HG02610 (cell line): ENCODE data around the gene VMA21.

Source experiments
- ATAC-seq: cut with Tn5 transposase; IDR thresholded peaks from one replicate; pipeline ENCODE4 v1.9.1; 2021; ENCODE audit warnings: mild to moderate bottlenecking, moderate library complexity; ENCODE audit not compliant: unreplicated experiment

The VMA21 gene

GRCh38 chrX:151396825-151397740 is at the start of gene VMA21:
Gene VMA21, plus strand, starts transcription at chrX:151397206. Its CDS starts 103 bp downstream, at chrX:151397309.
- ATAC-seq: peak; percentile 87

- no peak for ATAC-seq
Observed at GRCh38 chrX:151359341-151359740, 37.7 kb upstream of the VMA21 start.

GRCh38 chrX:151359931-151360871 is 36.8 kb upstream of the VMA21 start:
- peak; percentile 76 for ATAC-seq

GRCh38 chrX:151363316-151363715 is 33.7 kb upstream of the VMA21 start:
- ATAC-seq: no peak

- no peak for ATAC-seq
Observed at GRCh38 chrX:151365579-151365978, 31.4 kb upstream of the VMA21 start.

GRCh38 chrX:151370906-151371305 is 26.1 kb upstream of the VMA21 start:
- no peak for ATAC-seq

- ATAC-seq: no peak
Observed at GRCh38 chrX:151384807-151385206, 12.2 kb upstream of the VMA21 start.

- ATAC-seq: no peak
Observed at GRCh38 chrX:151386838-151387459, 10.1 kb upstream of the VMA21 start.

- no peak for ATAC-seq
Observed at GRCh38 chrX:151391722-151392121, 5.3 kb upstream of the VMA21 start.

- no peak for ATAC-seq
Observed at GRCh38 chrX:151393514-151393913, 3.5 kb upstream of the VMA21 start.

- ATAC-seq: peak; percentile 23
Observed at GRCh38 chrX:151396042-151396824, 773 bp upstream of the VMA21 start.

- ATAC-seq: peak; percentile 6
Observed at GRCh38 chrX:151397741-151398070, 700 bp downstream of the VMA21 start.

- no peak for ATAC-seq
Observed at GRCh38 chrX:151398346-151398745, 1.3 kb downstream of the VMA21 start.

GRCh38 chrX:151402719-151403390 is 5.8 kb downstream of the VMA21 start:
- ATAC-seq: no peak

- no peak for ATAC-seq
Observed at GRCh38 chrX:151416579-151416978, 19.6 kb downstream of the VMA21 start.

GRCh38 chrX:151419782-151420181 is 22.8 kb downstream of the VMA21 start:
- no peak for ATAC-seq

GRCh38 chrX:151424505-151424904 is 27.5 kb downstream of the VMA21 start:
- ATAC-seq: no peak

- ATAC-seq: no peak
Observed at GRCh38 chrX:151448509-151448908, 51.5 kb downstream of the VMA21 start.

GRCh38 chrX:151458824-151459223 is 61.8 kb downstream of the VMA21 start:
- ATAC-seq: no peak
